GM12892 (cell line): Measurements from ENCODE around the gene THADA.

Experiments used
- POLR2A ChIP-seq: IDR thresholded peaks from 2 replicates; pipeline ENCODE4 v1.6.1; 2011; ENCODE audit warnings: low read depth, low read length, control low read depth
- POLR2AphosphoS5 ChIP-seq: IDR thresholded peaks from 2 replicates; pipeline ENCODE4 v1.6.1; 2011; ENCODE audit warnings: low read depth, low read length, control low read depth
- TAF1 ChIP-seq: IDR thresholded peaks from 2 replicates; pipeline ENCODE4 v1.6.1; 2011; ENCODE audit warnings: low read depth, mild to moderate bottlenecking, control low read depth, low read length, borderline replicate concordance

DNA sequence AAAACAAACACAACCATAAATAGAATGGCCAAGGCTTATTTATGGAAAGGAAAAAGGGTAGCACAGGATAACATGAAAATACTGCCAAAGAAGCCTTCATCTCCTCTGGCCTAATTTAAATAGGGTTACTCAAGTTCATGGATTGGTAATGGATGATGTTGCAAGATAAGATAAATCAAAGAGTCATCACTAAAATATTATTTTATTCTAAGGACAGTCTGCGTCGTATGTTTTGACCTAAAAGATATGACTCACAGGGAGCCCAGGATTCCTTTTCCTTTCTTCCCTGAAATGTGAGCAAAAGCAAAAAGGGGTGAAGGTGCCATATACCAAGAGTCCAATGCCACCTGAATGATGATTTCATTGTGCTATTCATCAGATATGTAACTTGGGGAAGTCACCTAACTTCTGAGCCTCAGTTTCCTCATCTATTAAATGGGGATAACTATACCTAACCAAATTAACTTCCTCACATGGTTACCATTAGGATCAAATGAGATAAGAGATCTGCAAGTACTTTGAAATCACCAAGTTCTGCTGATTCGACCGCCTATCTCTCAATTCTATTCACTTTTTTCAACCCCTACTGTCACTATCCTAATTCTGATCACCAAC lies 137.7 kb downstream of the THADA start:
- TF ChIP-seq POLR2AphosphoS5: no peak
- no peak for TF ChIP-seq POLR2A
- no peak for TF ChIP-seq TAF1
